Ramos (cell line): ENCODE measurements around the gene MAST4.

ENCODE experiments used
- in situ Hi-C: fragments of 300-500 bp; cut with MboI; formaldehyde crosslinking; loops from one replicate; pipeline ENCODE4 v1.14.3; 2022; ENCODE audit warnings: low sequenced_read_pairs; ENCODE audit not compliant: unreplicated experiment

MAST4 gene

DNA sequence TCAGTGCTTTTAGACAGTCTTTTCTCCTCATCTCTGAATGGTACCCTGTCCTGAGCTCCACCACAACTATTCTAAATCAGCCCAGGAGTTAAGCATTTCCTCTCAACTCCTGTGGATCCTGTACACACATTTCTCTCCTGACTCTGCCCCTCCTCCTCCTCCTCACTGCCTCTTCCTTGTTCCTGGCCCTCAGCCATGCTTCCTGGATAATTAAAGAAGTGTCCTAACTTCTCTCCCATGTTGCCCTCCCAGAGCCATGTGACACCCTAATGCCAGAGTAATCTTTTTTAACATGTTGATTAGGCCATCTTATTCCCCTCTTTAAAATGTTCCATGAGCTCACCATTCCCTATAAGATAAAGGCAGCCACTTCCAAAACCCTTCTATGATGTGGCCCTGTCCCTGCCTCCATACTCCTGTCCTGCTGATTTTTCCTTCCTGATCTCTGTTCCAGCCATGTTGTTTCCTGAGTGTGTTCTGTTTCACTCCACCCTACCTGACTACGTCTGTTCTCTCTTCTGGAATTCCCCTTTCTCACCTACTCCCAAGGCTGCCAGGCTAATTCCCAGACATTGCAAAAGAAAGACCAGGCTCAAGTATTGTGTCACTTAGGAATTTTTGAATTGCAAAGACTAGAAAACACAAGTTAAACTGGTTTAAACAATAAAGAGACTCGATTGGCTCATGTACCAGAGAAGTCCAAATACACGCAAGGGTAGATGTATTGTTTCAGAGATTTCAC is 295.2 kb downstream of the MAST4 start:
- in situ Hi-C loops, result no loop called here

DNA sequence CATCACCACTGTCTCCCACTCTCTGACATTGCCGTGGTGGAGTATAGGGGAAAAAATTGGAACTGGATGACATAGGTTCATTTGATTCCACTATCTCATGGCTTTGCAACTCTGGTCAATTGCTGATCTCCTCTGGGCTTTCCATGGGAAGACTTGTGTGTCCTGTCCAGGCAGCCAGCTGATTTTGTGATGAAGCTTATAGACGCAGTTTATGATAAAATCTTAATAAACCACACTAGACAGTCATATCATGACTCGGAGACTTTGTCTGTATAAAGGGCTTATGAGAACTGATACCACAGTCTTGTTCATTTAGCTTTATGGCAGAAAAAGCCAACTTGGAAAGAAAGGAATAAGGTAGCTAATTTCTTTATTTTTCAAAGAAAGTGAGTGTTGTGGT is 296.5 kb downstream of the MAST4 start:
- in situ Hi-C loops, result no loop called here

DNA sequence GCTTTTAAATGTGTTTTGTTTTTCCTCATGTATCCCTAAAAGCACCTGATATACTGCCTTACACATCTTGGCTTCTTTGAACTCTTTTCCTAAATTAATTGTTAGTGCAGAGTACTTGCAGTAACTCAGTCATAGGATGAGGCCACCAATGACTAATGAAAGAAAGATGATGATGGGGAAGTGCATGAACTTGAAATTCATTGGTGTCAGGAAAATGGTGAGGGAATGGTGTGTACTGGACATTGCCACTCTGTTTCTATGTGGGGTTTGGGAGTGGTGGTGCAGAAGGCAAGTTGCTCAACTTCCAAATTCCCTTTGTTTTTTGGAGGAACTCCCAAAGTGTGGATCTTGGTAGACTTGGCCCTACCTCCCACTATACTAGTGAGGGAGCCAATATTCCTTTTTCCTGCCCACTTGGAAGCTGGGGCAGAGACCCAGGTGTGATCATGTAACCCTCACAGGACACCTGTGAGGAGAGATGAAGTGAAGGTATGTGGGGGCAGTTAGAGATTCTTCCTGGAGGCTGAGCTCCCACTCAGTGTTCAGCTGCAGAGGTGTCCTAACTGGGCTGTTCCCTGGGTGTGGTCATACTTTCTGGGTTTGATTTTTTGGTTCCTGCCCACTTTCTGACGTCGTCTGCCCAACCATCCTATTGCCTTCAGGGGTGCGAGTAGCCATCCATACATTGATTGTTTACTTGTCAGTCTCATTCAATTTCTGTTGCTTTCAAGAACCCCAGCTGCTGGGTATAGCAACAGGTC is 298.5 kb downstream of the MAST4 start:
- in situ Hi-C loops, result no loop called here

DNA sequence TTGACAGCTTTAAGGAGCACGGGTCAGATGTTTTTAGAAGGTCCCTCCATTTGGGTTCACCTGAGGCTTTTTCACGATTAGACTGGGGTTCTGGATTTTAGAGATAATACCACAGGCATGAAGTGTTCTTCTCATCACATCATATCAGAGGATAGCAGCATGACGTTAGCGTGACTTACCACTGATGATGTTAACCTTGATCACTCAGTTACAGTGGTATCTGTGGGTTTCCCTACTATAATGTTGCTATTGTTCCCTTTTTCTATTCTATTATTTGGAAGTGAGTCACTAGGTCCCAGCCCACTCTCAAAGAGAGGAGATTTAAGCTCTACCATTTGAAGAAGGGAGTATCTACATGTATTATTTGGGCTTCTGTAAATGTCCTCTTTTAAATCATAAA is 300.0 kb downstream of the MAST4 start:
- in situ Hi-C loops, result no loop called here

DNA sequence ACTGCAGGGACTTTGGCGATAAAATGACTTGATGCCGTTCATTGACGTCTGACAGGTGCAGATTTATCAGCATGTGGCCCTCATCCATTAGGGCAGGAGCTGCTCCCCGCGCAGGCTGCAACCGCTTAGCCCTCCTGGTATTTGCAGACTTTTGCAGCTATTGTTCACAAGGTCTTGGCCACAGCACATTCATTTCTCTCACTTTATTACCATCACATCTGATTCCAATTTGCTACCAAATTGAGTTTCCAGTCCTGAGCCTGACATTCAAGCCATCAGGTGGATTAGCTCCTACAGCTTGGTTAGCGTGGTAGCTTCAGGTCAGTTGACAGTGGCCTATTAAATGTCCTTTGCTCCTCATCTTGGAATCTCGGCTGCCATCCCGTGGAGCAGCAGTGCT is 301.2 kb downstream of the MAST4 start:
- in situ Hi-C loops, result no loop called here

DNA sequence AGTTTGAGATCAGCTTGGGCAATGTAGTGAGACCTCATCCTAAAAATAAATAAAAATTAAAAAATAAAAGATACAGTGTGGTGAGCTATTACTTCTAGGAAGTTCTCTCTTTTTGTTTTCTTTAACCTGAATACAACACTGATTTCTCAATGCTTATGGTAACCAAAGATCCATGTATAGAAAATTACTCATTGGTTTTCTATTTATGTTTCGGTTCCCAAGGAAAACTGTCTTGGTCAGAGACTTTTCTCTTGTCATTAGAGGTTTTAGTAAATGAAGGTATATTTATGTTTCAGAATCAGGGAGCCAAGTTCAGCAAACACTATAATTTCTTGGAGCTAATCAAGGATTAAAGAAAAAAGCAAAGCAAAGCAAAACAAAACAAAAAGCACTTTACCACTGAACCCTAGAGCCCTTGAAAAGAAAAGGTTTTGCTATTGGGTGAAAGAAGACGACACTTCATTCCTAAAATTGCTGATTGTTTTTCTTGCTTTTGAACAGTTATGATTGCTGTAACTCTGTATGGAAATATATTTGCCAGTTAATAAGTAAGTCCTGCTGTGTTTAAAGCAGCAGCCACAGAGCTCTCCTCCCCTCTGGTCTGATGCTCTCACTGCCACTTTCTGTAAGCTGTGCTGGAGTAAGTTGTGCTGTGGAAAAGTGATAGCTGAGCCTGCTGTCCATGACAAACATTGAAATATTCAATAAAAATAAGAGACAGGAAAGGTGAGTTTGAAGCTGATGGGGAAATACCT is 302.2 kb downstream of the MAST4 start:
- in situ Hi-C loops, result no loop called here

DNA sequence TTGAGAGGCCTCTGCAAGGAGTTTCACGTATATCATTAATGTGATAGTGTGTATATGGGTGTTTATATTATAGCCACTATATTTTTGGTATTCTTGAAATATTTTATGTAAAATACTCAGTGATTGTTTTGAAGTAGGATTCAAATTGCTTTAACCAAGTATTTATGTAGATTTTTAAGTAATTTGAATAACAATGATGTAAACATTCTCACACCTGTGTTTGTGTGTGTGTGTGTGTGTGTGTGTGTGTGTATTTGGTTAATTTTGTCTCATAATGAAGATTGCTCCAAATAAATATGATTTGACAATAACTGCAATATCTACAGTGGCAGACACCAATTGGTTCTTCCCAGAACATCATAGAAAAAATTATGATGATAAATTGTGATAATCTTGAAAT is 307.0 kb downstream of the MAST4 start:
- in situ Hi-C loops, result no loop called here

DNA sequence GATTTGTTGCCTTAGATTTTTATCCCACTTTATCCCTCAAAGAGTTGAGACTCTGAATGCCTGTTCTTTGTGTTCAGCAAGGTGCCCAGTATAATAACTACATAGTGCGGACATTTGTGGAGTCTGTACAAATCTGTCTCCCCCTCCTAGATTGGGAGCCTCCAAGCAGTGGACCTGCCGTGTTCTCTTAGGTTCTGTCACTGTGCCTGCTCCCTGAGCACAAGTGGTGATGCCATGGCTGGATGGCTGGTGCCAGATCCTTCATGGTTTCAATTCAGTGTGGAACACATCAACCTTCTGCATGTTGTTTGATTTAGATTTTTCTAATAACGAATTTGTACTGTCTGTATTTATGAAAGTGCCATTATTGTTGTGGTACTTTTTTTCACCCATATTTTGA is 307.5 kb downstream of the MAST4 start:
- in situ Hi-C loops, result no loop called here

DNA sequence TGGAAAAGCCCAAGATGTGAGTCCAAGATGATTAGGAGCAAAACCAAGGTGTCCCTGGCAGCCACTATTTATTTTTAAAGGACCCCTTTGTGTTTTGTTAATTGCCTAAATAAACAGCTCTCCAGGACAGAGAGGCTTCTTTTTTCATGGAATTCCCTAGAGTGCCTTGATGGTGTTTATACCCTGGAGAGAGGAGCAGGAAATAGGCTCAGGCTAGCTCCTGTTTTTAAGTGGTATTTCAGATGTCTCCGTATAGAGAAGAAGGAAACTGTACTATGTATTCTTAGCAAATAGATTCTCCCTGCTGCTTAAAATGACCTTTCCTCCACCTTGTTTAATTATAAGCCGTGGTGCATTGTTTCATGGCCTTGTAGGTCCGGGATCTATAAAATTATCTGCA is 308.0 kb downstream of the MAST4 start:
- in situ Hi-C loops, result no loop called here

DNA sequence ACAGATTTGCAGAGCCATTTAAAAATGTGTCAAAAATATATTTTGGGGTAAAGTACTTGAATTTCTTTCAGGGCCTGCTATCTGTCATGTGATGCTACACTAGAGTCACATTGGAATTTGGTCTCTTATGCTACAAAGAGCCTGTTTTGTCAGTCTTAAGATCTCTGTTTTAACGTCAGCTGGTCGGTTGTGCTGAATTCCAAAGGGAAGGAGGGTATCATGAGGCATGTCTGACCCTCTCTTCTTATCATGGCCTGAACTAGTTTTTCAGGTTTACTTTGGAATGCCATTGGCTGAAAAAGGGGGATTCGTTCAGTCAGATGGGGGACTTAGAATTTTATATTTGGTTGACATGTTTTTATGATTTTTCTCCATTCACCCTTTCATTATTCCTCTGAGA is 309.8 kb downstream of the MAST4 start:
- in situ Hi-C loops, result no loop called here

DNA sequence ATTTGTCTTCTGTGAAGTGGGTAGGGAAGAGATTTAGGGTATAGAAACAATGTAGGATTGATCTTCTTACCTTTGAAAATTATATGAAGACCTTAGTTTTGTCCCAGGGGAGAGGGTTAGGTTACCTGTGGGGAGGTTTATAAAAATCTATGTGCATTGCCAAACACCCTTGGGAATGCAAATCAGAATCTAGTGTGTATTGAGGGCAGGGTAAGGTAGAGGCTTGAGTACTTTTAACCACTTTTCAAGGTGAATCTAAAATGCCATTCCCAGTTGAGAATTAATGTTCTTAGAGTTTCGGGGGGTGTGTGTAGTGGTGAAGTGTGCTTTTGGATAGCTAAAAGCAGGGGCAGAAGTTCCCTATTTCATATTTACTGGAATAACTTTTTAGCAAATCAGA is 312.0 kb downstream of the MAST4 start:
- in situ Hi-C loops, result no loop called here

DNA sequence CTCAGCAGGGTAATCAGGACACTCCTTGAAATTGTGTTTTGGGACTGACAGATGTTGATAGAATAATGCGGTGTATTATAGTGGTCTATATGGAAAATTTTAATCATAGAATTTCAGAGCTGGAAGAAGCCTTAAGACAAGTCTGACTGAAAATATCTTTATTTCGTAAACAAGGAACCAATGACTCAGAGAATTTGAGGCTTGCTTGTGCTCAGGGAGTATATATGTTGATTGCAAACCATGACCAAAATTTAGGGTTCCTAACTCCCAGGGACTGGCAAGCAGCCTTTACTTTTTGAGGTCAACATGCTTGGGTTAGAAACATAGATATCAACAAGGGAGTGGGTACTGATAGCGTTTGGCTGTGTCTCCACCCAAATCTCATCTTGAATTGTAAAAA is 313.2 kb downstream of the MAST4 start:
- in situ Hi-C loops, result no loop called here

DNA sequence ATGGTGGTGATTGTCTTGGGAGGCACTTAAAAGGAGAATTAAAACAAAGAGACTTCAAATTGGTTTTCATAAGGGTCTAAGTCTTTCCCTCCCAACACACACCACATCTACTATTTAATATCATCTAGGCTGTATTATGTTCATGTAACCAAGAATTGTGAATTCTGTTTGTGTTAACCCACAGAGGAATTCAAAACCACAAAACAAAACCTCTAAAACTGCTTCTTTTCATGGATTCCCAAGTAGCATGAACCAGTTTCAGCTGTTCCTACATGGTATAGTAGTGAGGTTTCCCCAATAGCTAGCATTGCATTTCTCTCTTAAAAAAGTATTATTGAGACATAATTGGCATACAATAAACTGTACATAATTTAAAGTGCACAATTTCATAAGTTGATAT is 316.6 kb downstream of the MAST4 start:
- in situ Hi-C loops, result no loop called here

DNA sequence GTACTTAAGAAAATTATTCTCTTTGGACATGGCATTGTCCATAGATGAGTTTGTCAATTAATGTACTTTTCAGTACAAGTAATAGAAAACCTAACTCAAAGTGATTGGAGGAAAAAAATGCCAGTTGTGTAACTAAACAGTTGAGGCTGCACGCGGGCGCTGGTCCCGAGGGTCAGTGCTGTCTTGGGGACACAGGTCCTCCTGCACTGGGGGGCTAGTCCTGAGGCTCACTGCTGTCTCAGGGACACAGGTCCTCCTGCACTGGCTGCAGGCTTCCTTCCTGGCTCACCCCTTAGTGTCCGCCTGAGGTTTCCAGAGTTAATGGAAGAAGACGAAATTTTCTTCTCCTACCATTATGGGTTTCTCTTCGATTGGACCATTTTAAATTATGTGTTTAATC is 319.3 kb downstream of the MAST4 start:
- in situ Hi-C loops, result no loop called here

DNA sequence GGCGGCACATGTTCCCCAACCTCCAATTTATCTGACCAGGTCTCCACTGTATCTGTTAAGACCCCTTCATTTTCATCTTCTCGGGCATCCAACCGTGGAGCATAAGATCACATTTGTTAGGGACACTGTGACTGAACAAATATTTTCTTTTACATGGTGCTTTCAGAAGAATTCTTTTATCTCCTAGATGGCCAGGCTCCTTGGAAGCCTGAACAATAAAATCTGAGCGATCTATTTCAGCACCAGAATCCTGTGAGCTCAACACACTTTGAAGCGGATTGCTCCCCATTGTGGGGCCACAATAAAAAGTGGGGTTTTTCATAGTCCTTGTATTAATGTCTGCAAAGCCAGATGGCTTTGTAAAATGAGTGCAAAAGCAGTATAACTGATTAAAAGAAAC is 326.7 kb downstream of the MAST4 start:
- in situ Hi-C loops, result no loop called here

DNA sequence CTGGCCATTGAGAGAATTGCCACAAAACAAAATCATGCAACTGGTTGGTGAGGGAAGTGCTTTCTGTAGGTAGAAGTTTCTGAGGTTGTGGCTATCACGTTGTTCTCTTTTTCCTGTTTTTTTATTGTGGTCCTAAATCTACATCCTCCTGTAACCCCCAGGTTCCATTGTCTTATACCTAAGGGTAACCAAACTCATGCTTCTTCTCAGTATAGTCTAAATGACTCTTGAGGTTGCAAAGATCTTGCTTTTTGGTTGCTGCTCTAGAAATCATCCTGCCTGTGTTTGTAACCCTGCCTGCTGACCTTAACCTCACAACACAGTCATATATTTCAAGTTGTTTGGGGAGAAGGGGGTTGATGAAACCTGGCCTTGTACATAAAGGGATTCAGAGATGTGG is 327.3 kb downstream of the MAST4 start:
- in situ Hi-C loops, result no loop called here

DNA sequence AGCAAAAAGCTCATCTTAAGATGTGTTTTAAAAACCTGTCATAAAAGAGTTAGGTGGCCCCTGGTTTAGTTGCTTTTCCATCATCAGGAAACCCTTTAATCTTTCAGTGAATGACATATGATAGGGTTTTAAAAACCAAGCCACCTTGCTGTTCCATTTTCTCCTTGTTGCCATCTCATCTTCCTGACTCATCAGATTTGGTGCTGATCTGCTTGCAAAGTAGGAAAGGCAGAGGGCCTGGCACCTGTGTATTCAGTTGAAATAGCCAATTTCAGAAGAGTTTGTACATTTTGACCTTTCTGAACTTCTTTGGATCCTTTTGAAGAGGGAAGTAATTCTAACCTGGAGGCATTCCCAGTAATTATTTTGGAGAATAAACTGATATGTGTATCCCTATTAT is 327.7 kb downstream of the MAST4 start:
- in situ Hi-C loops, result no loop called here

DNA sequence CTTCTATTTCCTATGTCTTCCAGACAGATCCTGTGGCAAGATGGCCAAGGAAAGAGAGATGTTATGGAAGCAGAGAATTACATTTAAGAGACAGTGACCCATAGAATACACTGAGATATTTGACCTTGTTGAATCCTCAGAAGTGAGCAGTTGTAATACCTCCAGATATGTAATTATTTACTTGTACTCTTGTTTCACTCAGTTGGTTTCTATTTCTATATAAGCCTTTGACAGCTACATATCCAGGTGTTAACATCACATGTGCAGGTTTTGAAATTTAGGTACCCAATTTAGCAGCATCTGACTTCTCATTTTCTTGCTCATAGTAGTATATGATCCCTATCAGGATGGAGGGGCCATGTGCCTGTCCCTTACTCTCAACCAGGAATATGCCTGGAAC is 330.9 kb downstream of the MAST4 start:
- in situ Hi-C loops, result no loop called here

DNA sequence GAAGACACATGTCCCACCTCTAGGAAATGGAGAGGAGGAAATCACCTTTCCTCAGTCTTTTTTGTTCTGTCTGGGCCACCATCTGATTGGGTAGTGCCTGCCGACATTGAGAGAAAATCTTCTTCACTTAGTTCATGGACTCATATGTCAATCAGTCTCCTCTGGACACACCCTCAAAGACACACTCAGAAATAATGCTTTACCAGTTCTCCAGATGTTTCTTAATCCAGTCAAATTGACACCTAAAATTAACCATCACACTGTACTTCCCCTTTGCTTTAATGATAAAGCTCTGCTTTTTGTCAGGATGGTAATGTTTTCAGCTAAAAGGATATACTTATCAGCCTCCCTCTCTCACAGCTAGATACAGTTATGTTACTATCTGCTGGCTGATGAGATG is 333.1 kb downstream of the MAST4 start:
- in situ Hi-C loops, result no loop called here

DNA sequence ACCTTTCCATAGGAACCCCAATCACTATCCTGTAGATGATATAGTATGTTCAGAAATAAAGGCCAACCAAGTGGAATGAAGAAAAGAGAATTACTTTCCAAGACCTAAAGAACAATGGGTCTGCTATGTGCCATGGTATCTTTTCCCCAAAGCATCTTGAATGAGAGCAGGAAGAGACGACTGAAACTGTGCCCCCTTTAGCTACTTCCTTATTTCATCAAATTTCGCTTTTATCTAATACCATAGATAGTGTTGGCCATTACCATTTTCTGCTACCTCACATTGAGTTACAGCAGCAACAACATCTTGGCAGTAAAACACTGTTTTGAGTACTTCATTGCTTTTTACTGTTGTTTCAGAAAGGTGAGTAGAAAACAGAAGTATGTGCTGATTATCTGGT is 333.8 kb downstream of the MAST4 start:
- in situ Hi-C loops, result no loop called here

DNA sequence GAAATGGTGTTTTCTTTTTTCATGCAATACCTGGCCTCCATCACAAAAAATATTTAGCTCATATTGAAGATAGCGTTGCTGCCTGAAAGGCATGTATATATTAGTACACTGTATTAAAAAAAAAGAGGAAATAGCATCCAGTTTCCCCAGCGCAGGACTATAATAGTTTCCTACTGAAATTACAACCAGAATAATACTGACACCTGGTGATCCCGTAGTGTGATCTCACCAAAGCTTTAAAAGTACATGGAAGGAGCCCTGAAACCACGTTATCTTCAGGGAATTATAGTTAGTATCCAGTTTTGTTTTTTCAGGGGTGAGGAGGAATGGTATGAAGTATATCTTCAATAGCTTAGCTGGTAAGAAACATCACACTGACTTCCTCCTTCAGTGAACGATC is 335.5 kb downstream of the MAST4 start:
- in situ Hi-C loops, result no loop called here
